ENCODE data around the gene DNAI4.
"Not testable (repeated sequence)": the region's sequence is repeated elsewhere in the genome, so short reads cannot be mapped to it uniquely, and the experiment has no call there.

DNAI4 gene

GRCh38 chr1:66831529-66832239 lies 93.0 kb downstream of the DNAI4 start:
- DNase-seq: no peak

- no peak for DNase-seq
These were observed 99.9 kb downstream of the DNAI4 start for GRCh38 chr1:66824771-66825170.

- no peak for DNase-seq
These were observed 114.8 kb downstream of the DNAI4 start for GRCh38 chr1:66809736-66810326.

- DNase-seq: no peak
These were observed 115.4 kb downstream of the DNAI4 start for GRCh38 chr1:66809245-66809644.

- not testable (repeated sequence) for DNase-seq
These were observed 128.8 kb downstream of the DNAI4 start for GRCh38 chr1:66795839-66796238.

- DNase-seq: no peak
These were observed 132.7 kb downstream of the DNAI4 start for GRCh38 chr1:66791621-66792610.

- no peak for DNase-seq
These were observed 136.3 kb downstream of the DNAI4 start for GRCh38 chr1:66788231-66788939.

- no peak for DNase-seq
These were observed 137.0 kb downstream of the DNAI4 start for GRCh38 chr1:66787641-66788040.

- not testable (repeated sequence) for DNase-seq
These were observed 138.9 kb downstream of the DNAI4 start for GRCh38 chr1:66785800-66786199.

GRCh38 chr1:66779475-66780078 lies 145.1 kb downstream of the DNAI4 start:
- no peak for DNase-seq

GRCh38 chr1:66778969-66779368 lies 145.7 kb downstream of the DNAI4 start:
- no peak for DNase-seq

GRCh38 chr1:66778266-66778665 lies 146.4 kb downstream of the DNAI4 start:
- peak; percentile 89 for DNase-seq

GRCh38 chr1:66777831-66778230 lies 146.8 kb downstream of the DNAI4 start:
- DNase-seq: no peak

- DNase-seq: no peak
These were observed 149.0 kb downstream of the DNAI4 start for GRCh38 chr1:66775646-66776045.

GRCh38 chr1:66774438-66774837 lies 150.2 kb downstream of the DNAI4 start:
- no peak for DNase-seq

- no peak for DNase-seq
These were observed 151.4 kb downstream of the DNAI4 start for GRCh38 chr1:66773227-66773626.

- DNase-seq: no peak
These were observed 154.0 kb downstream of the DNAI4 start for GRCh38 chr1:66770694-66771093.

GRCh38 chr1:66770240-66770639 lies 154.4 kb downstream of the DNAI4 start:
- no peak for DNase-seq

- DNase-seq: no peak
These were observed 155.0 kb downstream of the DNAI4 start for GRCh38 chr1:66769512-66770229.

GRCh38 chr1:66768965-66769364 lies 155.7 kb downstream of the DNAI4 start:
- DNase-seq: no peak

GRCh38 chr1:66767626-66768025 lies 157.0 kb downstream of the DNAI4 start:
- DNase-seq: no peak

All from NCI-H1092 treated with DMSO at 0.1 percent for 48 hours (cell line).